ENCODE data around the gene SIM2.

DNA sequence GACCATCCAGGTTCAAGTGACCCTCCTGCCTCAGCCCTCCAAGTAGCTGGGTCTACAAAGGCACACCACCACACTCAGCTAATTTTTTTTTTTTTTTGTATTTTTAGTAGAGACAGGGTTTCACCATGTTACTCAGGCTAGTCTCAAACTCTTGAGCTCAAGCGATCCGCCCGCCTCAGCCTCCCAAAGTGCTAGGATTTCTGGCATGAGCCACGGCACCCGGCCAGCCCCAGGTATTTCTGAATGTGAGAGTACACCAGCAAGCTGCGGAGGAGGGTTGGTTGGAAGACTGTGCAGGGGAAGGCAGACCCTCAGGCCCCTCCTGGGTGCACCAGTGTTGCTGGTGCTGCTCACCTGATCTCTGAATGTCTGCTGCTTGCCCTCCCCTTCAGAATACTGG lies 33.1 kb upstream of the SIM2 start:
- TF ChIP-seq POLR2A (IDR thresholded peaks at IDR 0.05): no peak
- TF ChIP-seq, protein P1, sequence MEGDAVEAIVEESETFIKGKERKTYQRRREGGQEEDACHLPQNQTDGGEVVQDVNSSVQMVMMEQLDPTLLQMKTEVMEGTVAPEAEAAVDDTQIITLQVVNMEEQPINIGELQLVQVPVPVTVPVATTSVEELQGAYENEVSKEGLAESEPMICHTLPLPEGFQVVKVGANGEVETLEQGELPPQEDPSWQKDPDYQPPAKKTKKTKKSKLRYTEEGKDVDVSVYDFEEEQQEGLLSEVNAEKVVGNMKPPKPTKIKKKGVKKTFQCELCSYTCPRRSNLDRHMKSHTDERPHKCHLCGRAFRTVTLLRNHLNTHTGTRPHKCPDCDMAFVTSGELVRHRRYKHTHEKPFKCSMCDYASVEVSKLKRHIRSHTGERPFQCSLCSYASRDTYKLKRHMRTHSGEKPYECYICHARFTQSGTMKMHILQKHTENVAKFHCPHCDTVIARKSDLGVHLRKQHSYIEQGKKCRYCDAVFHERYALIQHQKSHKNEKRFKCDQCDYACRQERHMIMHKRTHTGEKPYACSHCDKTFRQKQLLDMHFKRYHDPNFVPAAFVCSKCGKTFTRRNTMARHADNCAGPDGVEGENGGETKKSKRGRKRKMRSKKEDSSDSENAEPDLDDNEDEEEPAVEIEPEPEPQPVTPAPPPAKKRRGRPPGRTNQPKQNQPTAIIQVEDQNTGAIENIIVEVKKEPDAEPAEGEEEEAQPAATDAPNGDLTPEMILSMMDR (IDR thresholded peaks at IDR 0.05): no peak

Data from lower leg skin (tissue), 3 donors.